Fibroblast of pulmonary artery (primary cell): Measurements from ENCODE around the gene GMPR.

ENCODE experiments used
- DNase-seq: peaks from one replicate; pipeline ENCODE4 v3.0.0-alpha.2; 2010; ENCODE audit warnings: low read depth
- H3K4me3 ChIP-seq: replicated peaks from 2 replicates; pipeline ENCODE4 v1.5.1; 2011; ENCODE audit warnings: low read depth, mild to moderate bottlenecking, control low read depth, low read length, moderate library complexity
- CTCF ChIP-seq: IDR thresholded peaks from 2 replicates; pipeline ENCODE4 v1.5.1; 2011; ENCODE audit warnings: mild to moderate bottlenecking, control low read depth, low read length, inconsistent platforms; ENCODE audit errors: missing control alignments

GMPR gene

GRCh38 chr6:16318538-16318937, 80.2 kb downstream of the GMPR start:
- no peak for TF ChIP-seq CTCF
- peak; percentile 48 for DNase-seq
- no peak overlapping the region for H3K4me3 ChIP-seq

GRCh38 chr6:16318953-16319720, 80.8 kb downstream of the GMPR start:
- H3K4me3 ChIP-seq, result no peak overlapping the region
- TF ChIP-seq CTCF, result no peak
- DNase-seq, result no peak

GRCh38 chr6:16319813-16320532, 81.6 kb downstream of the GMPR start:
- H3K4me3 ChIP-seq, result peak overlapping the region; percentile 9
- peak; percentile 90 for DNase-seq
- no peak for TF ChIP-seq CTCF

GRCh38 chr6:16320533-16321340, 82.3 kb downstream of the GMPR start:
- H3K4me3 ChIP-seq, result peak overlapping the region; percentile 9
- no peak for TF ChIP-seq CTCF
- DNase-seq, result peak; percentile 41

GRCh38 chr6:16321341-16321710, 82.9 kb downstream of the GMPR start:
- DNase-seq, result no peak
- TF ChIP-seq CTCF, result no peak
- no peak overlapping the region for H3K4me3 ChIP-seq

- H3K4me3 ChIP-seq, result no peak overlapping the region
- no peak for TF ChIP-seq CTCF
- DNase-seq, result no peak
Measured at GRCh38 chr6:16321826-16322225, 83.4 kb downstream of the GMPR start.
